Spinal cord (tissue), 10 donors: ENCODE measurements around the gene C16orf74. TPM values are rescaled to one million over a fixed set of nuclear protein-coding genes. Genes with fewer than 3 reads are reported as not detected.

Experiments
- DNase-seq, 6 donors: peaks; one replicate each; pipeline versions ENCODE4 v3.0.0 to v3.0.0-alpha.2; 2013 to 2015; ENCODE audit warnings: low spot score in 6 of 6, low read depth in 4 of 6
- H3K27ac ChIP-seq: one replicate; pipeline ENCODE4 v1.5.1; 2013; ENCODE audit warnings: low read depth, low read length, control low read depth
- H3K27me3 ChIP-seq: one replicate; pipeline ENCODE4 v1.6.1; 2013; ENCODE audit warnings: low read length; ENCODE audit not compliant: control insufficient read depth, insufficient read depth
- H3K36me3 ChIP-seq: one replicate; pipeline ENCODE4 v1.6.1; 2013; ENCODE audit warnings: low read length; ENCODE audit not compliant: control insufficient read depth, insufficient read depth
- H3K4me1 ChIP-seq: one replicate; pipeline ENCODE4 v1.6.1; 2013; ENCODE audit warnings: low read length; ENCODE audit not compliant: control insufficient read depth, insufficient read depth
- H3K4me3 ChIP-seq: one replicate; pipeline ENCODE4 v1.5.1; 2013; ENCODE audit warnings: low read depth, low read length, control low read depth
- H3K9me3 ChIP-seq: one replicate; pipeline ENCODE4 v1.6.1; 2013; ENCODE audit warnings: low read length; ENCODE audit not compliant: control insufficient read depth, insufficient read depth
- WGBS: methylation state at CpG from one replicate; pipeline ENCODE4 v1.1.5; 2013; ENCODE audit warnings: missing lambda C conversion rate; ENCODE audit not compliant: insufficient coverage; 5-methylcytosine and 5-hydroxymethylcytosine counted together
- polyA plus RNA-seq, 2 donors: library from polyadenylated mRNA; unstranded; fragments of 120-200 nt; gene quantifications; one replicate each; pipeline ENCODE4 v1.2.1, GENCODE V29; 2013; ENCODE audit not compliant: insufficient read length in 2 of 2
- total RNA-seq, 2 donors: library from RNA; depleted of rRNA in 1 of 2; stranded (reverse); fragments of 120-200 nt in 1 of 2; fragments of >200 nt in 1 of 2; gene quantifications; one replicate each; pipeline versions ENCODE4 v1.2.3 to v1.2.4, GENCODE V29; 2013 to 2014
- donor health status: healthy.

Gene C16orf74
- total and polyA plus RNA-seq, 4 donors = 1.8 to 4.8 (median 2.9) TPM

DNA sequence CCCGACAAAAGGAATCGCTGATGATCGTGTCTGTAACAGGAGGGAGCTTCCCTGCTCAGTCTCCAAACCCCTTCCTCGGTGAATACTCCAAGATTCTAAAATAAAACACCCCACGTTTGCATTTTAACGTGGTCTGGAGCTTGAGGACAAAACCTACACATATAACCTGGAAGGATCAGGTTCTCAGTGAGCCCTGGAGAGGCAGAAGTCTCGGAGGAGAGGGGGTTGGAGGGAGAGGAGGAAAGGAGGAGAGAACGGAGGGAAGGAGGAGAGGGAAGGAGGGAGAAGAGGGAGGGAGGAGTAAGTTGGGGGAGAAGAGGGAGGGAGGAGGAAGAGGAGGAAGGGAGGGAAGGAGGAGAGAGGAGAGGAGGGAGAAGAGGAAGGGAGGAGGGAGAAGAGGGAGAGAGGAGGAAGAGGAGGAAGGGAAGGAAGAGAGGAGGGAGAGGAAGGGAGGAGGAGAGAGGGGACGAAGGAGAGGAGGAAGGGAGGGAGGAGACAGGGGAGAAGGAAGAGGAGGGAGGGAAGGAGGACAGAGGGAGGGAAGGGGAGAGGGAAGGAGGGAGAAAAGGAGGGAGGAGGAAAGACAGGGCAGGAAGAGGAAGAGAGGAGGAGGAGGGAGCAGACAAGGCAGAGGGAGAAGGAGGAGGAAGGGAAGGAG lies 34.7 kb downstream of the C16orf74 start:
- WGBS = 51% methylated on average over 3 of the region's 9 CpGs
- Histone ChIP-seq H3K27ac (no peak overlapping the region), H3K9me3 (no peaks in the 10 kb centered on the region), H3K4me3 (no peak overlapping the region), H3K4me1 (peaks cover 43% of the 10 kb centered on the region), H3K36me3 (no peaks in the 10 kb centered on the region), H3K27me3 (peaks cover 6% of the 10 kb centered on the region)
- DNase-seq = no peak

DNA sequence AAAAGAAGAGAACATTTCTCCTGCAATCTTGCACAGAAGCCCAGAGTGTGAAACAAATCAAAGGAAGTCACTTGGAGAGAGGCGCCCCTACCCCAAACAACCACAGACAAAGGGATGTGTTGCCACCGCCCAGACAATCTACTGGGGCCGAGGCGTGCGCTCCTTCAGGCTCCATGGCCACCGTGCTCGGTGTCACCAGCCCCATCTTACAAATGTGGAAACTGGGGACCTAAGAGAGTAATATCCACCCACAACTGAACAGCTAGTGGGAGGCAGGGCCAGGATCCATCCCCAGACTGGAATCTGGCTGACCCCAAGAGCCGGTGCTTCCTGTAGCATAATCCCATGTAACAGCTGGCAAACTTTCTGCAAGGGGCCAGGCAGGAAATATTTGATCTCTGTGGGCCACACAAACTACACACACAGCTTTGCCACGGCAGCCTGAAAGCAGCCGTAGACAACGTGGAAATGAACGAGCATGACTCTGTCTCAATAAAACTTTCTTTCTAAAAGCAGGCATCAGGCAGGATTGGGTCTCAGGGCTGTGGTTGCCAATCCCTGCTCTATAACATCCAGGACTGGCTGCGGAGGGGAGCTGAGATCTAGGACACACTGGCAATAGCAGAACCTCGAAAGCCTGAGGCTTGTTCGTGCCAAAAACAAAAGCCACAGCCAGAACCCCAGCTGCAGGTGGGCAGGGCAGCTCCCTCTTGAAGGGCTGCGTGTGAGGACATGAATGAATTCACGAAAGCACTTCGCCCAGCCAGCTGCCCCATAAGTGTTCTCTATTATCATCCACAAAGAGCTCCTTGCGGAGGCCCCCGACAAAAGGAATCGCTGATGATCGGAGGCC lies 35.5 kb downstream of the C16orf74 start:
- H3K4me3 ChIP-seq = no peak overlapping the region
- H3K4me1 ChIP-seq = peaks cover 40% of the 10 kb centered on the region
- H3K9me3 ChIP-seq = no peaks in the 10 kb centered on the region
- DNase-seq = peak in 2 of 6 donors; percentile 63 to 64
- no peaks in the 10 kb centered on the region for H3K36me3 ChIP-seq
- H3K27me3 ChIP-seq = peaks cover 6% of the 10 kb centered on the region
- WGBS = 34% methylated on average over 16 of the region's 22 CpGs
- H3K27ac ChIP-seq = no peak overlapping the region

DNA sequence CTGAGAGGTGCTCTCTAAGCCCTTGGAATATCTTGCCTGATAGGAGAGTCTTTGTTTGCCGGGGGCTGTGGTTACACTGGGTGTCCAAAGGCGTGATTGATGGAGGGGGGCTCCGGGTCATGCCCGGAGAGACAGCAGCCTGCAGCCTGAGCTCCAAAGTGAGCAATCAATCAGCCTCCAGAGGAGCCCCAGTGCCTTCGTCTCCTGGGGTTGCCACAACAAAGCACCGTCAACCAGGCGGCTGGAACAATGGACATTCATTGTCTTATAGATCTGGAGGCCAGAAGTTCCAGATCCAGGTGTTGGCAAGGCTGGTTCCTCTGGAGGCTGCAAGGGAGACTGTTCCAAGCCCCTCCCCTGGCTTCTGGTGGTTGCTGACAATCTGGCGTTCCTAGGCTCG lies 38.1 kb downstream of the C16orf74 start:
- no peak overlapping the region for H3K27ac ChIP-seq
- DNase-seq = no peak
- 43% methylated on average over 9 of the region's 9 CpGs for WGBS
- H3K4me1 ChIP-seq = peaks cover 41% of the 10 kb centered on the region
- no peaks in the 10 kb centered on the region for H3K36me3 ChIP-seq
- H3K9me3 ChIP-seq = no peaks in the 10 kb centered on the region
- H3K27me3 ChIP-seq = peaks cover 12% of the 10 kb centered on the region
- H3K4me3 ChIP-seq = no peak overlapping the region

DNA sequence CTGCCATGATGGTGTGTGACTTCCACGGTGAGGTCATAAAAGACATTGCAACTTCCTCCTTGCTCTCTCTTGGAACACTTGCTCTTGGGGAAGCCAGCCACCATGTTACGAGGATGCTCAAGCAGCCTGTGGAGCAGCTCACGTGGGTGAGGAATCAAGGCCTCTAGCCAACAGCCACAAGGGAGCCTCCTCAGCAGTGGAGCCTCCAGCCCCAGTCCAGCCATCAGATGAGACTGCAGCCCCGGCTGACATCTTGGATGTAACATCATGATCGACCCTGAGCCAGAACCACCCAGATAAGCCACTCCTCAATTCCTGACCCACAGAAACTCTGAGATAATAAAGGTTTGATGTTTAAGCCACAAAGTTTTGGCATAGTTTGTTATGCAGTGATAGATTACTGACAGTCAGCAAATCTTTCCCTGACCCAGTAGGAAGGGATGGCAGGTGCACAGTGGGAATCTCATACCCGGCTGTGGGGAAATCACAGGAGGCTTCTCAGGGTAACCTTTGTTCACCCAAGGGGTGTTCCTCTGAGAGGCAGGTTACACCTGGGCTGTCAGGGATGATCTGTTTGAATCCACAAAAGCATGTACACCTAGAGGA lies 38.8 kb downstream of the C16orf74 start:
- H3K27me3 ChIP-seq = peaks cover 12% of the 10 kb centered on the region
- no peak overlapping the region for H3K4me3 ChIP-seq
- H3K36me3 ChIP-seq = no peaks in the 10 kb centered on the region
- peaks cover 34% of the 10 kb centered on the region for H3K4me1 ChIP-seq
- no peak for DNase-seq
- WGBS = 100% methylated on average over 3 of the region's 6 CpGs
- H3K27ac ChIP-seq = no peak overlapping the region
- no peaks in the 10 kb centered on the region for H3K9me3 ChIP-seq

DNA sequence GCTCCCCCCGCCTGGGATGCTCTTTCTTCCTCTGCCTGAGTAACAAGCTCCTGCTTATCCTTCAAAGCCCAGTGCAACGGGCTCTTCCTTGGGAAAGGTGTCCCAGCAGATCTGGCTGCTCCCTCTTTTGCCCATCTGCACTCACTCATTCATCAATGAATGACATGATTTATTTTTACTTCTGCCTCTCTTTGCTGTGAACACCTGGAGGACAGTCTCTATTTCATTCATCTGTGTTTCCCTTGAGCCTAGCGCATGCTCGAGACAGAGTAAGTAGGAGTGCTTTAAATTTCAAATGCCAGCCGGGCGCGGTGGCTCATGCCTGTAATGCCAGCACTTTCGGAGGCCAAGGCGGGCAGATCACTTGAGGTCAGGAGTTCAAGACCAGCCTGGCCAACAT lies 40.2 kb downstream of the C16orf74 start:
- 89% methylated on average over 9 of the region's 9 CpGs for WGBS
- H3K4me1 ChIP-seq = peaks cover 20% of the 10 kb centered on the region
- H3K9me3 ChIP-seq = no peaks in the 10 kb centered on the region
- no peak overlapping the region for H3K27ac ChIP-seq
- H3K27me3 ChIP-seq = peaks cover 12% of the 10 kb centered on the region
- no peak overlapping the region for H3K4me3 ChIP-seq
- H3K36me3 ChIP-seq = no peaks in the 10 kb centered on the region
- no peak for DNase-seq

DNA sequence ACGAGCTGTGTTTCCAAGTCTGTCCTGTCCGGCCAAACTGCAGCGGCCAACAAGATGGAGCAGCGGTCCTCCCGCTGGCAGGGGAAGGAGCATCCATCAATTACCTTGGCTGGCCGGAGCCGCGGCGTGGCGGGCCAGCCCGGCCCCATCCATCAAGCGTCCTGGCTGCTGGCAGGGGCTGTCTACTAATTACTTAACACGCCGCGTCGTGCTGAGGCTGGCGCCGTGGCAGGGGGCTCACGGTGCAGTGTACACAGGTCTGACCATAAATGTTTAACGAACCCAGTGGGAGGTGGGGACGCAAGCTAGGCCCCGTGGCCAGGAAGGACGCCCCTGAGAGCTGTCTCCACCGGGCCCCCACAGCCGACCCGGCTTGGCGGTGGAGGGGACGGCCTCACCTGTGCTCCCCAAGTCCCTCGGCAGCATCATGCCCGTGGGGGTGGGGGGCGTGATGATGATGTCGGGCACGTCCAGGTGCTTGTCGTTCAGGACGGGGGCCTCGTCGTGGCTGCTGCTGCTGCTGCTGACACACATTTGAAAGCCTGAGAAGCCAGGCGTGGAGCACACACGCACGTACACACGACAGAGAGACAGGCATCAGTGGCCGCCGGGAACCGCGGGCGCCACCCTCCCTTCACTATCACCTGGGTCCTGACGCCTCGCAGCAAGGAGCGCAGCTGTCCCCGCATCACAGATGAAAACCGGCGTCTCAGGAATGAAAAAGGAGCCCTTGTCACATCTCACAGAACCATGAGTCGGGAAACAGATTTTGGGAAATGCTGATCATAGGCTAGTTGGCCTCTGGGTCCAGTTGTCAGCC lies 40.9 kb downstream of the C16orf74 start:
- peaks cover 13% of the 10 kb centered on the region for H3K4me1 ChIP-seq
- DNase-seq = peak in 2 of 6 donors; percentile 45 to 63
- H3K9me3 ChIP-seq = no peaks in the 10 kb centered on the region
- H3K36me3 ChIP-seq = no peaks in the 10 kb centered on the region
- no peak overlapping the region for H3K27ac ChIP-seq
- H3K4me3 ChIP-seq = no peak overlapping the region
- WGBS = 43% methylated on average over 53 of the region's 53 CpGs
- H3K27me3 ChIP-seq = peaks cover 12% of the 10 kb centered on the region

DNA sequence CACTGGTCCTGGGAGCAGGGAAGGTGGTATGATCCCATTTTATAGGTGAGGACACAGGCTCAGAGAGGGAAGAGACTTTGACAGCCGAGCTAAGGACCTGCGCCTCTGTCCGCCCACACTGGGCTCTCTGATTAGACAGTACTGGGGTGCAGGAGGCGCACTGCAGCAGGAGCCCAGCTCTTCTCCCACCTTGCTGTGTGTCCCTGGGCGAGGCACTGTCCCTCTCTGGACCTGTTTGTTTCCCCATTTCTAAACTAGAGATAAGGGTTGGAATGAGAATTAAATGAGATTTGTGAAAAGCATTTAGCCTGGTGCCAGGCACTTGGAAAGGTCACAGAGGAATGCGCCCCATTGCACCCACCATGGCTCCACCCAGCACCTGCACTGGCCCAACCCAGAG lies 42.6 kb downstream of the C16orf74 start:
- no peaks in the 10 kb centered on the region for H3K9me3 ChIP-seq
- no peaks in the 10 kb centered on the region for H3K36me3 ChIP-seq
- no peak for DNase-seq
- WGBS = 98% methylated on average over 5 of the region's 6 CpGs
- peaks cover 12% of the 10 kb centered on the region for H3K4me1 ChIP-seq
- peaks cover 12% of the 10 kb centered on the region for H3K27me3 ChIP-seq
- H3K27ac ChIP-seq = no peak overlapping the region
- H3K4me3 ChIP-seq = no peak overlapping the region

DNA sequence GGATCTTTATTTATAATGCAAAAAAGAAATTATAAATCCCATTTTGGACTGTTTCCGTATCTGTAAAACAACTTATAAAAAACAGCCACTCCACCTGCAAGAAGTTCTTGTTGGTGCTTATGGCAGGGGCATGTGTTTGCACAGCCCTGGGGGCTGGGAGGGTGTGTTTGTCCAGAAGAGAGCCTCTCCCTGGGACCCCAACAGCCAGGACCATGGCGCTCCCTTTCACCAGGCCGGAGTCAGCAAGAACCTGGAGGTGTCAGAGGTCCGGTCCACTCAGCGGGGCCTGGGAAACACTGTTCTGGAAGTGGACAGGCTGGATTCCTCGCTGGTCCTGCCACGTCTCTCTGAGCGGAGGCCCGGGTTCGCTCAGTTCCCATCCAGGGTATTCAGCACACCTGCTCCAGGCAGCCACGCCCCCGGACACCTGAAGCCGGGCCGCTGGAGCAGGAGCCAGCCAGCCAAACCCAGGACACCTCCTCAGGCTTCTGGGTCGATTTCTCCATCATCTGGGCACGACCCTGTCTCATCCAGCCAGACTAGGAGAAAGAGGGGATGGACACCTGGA lies 43.3 kb downstream of the C16orf74 start:
- no peak for DNase-seq
- WGBS = 86% methylated on average over 15 of the region's 16 CpGs

DNA sequence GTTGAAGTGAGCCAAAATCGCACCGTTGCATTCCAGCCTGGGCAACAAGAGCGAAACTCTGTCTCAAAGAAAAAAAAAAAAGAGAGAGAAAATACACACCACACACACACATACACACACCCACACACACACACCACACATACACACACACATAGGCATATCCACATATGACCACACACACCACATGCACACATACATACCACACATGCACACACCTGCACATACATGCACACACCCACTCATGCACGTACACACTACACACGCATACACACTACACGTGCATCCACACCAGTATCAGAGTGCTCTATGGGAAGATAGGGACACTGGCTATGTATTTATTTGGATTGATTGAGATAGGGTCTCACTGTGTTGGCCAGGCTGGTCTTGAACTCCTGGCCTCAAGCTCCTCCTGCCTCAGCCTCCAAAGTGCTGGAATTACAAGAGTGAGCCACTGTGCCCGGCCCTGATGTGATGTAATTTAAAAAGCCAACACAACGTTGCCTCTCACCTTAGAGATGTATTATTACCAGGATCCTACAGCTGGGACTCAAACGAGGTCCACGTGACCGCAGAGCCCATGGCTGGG lies 44.4 kb downstream of the C16orf74 start:
- Histone ChIP-seq H3K9me3 (no peaks in the 10 kb centered on the region), H3K27me3 (peaks cover 6% of the 10 kb centered on the region), H3K27ac (no peak overlapping the region), H3K4me1 (peaks cover 12% of the 10 kb centered on the region), H3K36me3 (no peaks in the 10 kb centered on the region), H3K4me3 (no peak overlapping the region)
- whole genome bisulfite sequencing = 93% methylated on average over 5 of the region's 11 CpGs
- DNase-seq = no peak

More for the DNA sequence above, 43.3 kb downstream of the C16orf74 start:
- H3K27ac ChIP-seq = no peak overlapping the region
- peaks cover 12% of the 10 kb centered on the region for H3K27me3 ChIP-seq
- H3K9me3 ChIP-seq = no peaks in the 10 kb centered on the region
- no peak overlapping the region for H3K4me3 ChIP-seq
- peaks cover 12% of the 10 kb centered on the region for H3K4me1 ChIP-seq
- no peaks in the 10 kb centered on the region for H3K36me3 ChIP-seq
